HG02763 (cell line): ENCODE results near the gene FCER1G.

ENCODE experiments used
- ATAC-seq: cut with Tn5 transposase; IDR thresholded peaks from one replicate; pipeline ENCODE4 v1.9.1; 2021; ENCODE audit warnings: mild to moderate bottlenecking, moderate library complexity; ENCODE audit not compliant: unreplicated experiment

The FCER1G gene

DNA sequence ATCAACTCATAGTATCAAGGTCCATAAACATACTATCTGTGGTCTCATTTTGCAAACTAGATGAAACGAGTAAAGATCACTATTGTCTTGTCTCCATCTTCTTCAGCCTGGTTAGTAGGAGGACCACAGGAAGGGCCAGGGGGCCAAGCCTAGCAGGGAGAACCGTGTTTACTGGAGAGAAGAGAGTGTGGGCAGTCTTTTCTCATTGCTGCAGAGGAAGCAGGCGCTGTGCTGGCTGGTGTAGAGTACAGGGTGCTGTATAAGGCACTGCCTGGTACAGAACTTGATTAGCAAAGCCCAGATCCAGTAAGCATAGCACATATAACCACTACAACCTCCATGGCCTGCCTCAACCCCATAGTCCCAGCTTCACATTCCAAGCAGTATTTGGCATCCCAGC is 27.8 kb upstream of the FCER1G start:
- no peak for ATAC-seq

DNA sequence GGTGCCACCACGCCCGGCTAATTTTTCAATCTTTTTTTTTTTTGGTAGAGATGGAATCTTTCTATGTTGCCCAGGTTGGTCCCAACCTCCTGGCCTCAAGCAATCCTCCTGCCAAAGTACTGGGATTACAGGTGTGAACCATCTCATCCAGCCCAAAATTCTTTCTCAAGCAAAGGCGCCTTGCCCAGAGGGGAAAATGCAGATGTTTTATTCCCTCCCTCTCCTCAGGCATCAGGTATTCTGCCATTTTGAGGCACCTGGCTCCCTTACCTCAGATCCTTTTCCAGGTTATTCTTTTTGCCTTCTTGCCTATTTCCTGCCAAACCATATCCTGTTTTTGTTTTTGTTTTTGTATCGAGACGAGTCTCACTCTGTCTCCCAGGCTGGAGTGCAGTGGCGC is 26.7 kb upstream of the FCER1G start:
- no peak for ATAC-seq

DNA sequence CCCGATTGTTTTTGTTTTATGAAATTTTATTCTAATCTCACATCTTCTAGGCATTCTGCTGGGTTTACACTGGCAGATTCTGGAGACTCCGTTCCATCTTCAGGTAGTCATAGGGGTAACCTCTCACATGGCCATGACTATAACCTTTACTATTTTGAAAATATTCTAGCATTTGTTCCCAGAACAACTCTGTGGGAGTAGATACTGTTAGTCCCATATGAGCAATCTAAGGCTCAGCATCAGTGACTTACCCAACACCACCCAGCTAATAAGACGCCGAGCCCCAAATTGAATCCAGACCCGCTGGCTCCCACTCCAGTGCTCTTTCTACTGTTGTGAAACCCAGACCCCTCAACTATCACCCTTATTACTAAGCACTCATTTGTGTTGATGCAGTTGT is 26.1 kb upstream of the FCER1G start:
- ATAC-seq = no peak

DNA sequence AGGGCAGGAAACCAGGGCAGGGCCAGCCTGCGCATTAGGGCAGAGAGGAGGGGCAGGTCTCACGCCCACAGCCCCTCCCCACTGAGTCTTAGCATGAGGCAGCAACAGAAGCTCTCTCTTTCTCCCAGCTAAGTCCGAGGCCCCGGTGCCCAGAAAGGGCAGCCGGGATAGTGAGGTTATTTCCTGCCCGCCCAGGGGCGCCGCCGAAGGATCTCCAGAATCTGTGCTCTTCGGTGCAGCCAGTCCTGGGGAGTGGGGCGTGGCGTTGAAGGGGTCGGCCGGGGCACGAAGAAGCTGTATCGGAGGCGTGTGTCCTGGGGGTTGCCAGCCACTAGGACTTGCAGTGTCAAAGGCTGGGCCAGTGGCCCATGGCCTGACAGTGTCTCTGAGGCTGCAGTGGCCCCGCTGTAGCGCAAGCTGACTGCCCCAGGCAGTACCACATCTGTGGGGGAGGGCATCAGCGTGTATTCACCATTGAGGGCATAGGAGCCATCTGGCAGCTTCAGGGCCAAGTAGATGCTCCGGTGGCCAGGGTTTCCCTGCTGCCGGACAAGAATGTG is 24.1 kb upstream of the FCER1G start:
- ATAC-seq = no peak

DNA sequence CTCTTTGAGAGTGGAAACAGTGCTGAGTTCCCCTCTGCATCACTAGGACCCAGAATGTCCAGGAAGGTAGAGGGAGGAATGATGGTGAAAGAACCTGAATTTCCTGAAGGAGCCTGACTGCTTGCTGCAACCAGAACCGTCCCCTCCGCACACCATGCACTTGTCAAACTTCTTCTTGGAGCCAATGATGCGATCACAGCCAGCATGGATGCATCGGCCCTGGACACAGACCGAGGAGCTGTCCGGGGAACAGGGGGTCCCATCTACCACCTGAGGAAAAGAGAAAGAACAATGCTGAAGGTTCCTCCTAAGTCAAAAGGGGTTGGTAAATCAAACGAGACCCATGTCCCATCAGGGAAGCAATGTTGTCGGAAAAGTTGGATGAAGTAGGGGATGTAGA is 23.1 kb upstream of the FCER1G start:
- ATAC-seq = no peak

DNA sequence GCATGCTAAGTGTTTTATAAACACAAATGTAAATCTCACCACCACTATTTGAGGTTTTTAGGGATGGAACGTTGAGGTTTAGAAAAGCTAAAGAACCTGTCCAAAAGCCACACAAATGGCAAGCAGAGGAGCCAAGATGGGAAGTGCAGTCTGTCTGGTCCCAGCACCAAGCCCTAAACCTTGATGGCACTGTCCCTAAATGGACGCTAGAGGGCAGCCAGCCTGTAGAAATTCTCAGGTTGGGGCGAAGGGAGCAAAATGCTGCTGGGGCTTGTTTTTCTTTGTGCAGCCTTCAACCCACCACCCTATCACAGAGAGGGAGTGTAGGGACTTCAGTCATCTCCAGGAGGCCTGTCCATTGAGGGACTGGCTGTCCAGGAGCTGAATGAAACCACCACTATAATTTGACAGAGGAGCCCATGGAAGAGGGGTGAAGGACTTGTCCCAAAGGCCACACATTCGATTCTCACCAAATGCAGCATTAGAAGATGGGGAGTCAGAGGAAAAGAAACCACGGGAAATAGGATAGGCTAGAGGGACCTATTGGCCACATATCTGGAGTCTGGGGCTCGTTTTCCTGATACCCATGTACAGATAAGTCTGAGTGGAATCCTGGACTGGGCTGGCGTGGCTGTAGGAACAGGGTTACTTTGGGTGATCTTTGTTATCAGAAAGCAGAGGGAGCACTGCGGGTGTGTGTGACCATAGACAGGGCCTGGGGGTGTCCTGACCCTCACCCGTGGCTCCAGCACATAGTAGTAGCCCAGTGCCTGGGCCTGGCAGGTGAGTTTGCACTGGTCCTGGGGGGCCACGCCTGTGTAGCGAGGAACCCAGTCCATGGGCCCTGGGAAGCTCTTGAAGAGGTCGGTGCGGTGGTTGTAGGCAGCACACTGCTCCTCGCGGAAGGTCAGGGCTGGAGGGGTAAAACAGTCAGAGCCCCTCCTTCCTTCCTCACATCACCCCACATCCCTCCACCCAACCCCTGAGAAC is 22.3 kb upstream of the FCER1G start:
- ATAC-seq = no peak

DNA sequence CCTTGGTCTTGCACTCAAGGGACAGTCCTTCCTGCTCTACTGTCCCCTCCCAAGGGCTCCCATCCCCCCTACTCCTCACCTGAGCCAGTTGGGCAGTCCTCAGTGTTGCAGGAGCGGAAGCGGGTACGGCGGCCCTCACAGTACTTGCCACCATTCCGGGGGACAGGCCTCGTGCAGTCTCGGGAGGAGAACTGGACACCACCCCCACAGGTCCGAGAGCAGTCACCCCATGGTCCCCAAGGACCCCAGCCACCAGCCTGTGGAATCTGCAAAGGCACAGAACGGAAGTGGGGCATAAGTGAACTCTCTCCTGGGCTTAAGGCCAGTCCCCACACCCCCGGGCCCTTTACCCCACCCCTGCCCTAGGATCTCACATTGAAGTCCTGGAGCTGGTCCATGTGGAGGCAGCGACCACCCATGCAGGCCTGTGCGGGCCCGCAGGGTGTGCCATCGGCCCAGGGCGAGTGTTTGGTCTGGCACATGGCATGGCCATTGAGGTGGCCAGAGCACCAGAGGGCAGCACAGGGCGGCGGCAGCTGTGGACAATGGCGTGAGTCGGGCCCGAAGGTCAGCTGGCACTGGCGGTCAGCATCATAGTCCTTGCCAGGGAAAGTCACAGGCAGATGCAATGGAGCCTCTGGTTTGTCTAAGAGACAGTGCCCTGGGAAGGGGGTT is 21.4 kb upstream of the FCER1G start:
- no peak for ATAC-seq

DNA sequence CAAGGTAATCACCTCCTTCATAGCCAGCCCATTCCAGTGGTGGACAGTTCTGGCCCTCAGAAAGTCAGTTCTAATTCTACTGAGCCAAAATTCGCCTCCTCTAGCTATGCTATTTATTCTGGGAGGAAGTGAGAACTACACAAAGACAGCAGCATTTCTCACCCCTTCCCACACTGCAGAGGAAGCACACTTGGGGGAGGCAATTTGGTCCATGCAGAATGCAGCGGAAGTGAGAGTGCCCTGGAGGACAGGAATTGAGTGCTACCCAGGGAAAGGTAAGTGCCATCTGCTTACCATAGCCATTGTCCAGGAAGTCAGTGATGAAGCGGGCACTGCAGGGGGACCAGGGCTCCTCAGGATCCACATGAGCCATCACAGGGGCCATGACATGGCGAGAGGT is 19.9 kb upstream of the FCER1G start:
- ATAC-seq = no peak

DNA sequence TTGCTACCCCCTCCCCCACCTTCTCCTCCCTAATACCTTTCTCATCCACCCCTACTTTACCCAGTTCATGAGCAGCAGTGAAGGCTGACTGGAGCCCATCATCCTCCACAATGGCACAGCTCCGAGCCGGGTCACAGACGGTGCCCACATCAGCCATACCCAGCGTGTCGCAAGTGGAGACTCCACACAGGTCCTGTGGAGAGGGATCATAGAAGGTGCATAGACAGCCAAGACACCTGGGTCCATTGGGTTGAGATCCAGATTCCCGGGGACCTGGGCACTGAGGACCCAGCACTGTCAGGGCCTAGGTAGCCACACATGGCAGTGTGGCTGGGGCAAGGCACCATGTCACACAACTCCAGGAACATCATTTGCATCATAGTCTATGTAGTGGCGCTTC is 19.0 kb upstream of the FCER1G start:
- no peak for ATAC-seq

DNA sequence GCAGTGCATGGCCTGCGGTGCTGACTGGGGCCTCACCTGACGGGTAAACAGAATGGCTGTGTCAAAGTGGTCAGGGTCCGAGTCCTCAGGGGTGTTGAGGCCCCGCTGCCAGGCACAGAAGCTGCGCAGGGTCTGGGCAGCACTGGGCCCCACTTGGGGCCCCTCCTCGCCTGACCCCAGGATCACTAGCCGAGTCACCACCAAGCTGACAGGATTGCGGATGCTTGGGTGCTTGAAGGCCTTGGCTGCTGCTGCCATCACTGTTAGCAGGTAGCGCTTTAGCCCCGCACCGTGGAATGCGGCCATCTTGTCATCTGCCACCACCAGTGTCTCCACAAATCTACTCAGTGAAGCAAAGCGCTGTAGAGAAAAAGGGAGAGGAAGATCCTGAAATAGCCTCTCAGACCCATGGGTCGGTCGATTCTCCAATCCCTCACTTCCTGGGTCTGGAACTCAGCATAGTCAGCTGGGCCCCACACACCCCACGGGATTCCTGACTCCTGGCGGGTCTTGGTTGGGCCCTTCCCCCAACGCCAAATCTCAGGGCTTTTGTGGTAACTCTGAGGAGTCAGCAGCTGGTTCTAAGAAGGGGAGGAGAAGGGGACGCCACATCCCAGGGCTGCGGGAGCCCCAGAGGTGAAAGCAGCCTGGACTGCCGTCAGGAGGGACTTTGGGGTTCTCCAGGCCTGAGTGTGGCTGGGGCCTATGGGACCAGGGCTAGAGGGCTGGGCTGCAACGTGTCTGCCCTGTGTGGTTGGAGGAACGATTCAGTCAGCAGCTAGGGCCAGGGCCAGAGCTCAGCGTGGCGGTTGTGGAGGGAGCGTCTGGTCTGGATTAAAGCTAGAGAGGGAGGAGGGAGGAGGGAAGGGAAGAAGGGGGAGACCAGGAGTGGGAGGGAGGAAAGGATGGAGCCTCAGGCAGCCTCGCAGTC is 18.3 kb upstream of the FCER1G start:
- no peak for ATAC-seq

DNA sequence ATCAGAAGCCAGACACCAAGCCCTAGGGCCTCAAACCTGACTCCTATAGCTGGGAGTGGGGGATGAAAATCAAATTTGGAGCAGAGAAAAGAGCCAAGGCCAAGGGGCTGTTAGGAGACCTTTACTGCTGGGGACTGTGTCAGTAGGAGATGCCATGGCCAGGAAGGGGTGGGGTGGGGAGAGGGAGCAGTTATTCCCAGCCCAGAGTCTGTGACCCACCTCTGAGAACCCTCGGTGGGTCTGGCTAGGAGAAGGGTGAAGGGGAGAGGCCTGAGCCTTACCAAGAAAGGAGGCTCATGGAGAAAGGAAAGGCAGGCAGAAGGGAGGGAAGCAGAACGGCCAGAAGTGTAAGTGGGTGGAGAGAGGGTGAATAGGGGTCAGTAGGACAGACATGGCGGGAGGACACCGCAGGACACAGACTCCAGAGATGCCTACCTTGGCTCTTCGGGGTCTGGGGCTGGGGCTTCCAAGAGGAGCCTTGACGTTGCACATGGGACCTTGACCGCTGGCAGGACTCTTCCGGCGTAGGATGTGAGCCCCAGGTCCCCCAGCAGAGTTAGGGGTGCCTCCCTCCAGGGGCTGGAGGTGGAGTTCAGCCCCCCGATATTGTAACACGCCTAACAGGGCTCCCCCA is 17.4 kb upstream of the FCER1G start:
- no peak for ATAC-seq

DNA sequence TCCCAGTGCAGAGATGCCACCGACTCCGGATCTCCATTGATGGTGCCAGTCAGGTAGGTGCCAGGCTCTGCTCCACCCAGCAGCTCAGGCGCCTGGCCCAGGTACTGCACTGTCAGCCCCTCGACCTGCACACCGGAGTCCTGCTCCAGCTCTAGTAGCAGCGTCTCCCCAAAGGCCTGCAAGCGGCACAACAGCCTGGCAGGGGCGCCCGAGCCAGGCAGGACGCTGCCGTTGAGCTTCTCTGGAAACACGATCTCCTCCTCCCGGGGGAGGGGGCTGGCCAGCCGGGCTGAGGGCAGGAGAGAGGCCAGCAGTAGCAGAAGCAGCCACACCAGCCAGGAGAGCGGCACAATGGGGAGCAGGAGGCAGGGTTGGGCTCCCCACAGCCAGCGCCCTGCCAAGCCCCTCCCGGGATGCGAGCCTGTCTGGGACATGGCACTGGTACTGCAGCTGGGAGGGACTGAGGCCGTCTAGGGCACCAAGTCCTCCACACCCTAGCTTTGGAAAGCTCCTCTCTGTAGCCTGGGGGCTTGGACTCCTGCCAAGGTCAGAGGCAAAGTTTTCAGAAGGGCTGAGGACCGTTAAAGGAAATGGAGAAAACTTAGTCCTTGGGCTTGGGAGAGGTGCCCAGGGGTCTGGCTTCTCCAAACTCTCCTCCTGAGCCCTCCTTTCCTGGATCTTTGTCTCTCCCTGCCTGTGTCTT is 16.8 kb upstream of the FCER1G start:
- no peak for ATAC-seq

DNA sequence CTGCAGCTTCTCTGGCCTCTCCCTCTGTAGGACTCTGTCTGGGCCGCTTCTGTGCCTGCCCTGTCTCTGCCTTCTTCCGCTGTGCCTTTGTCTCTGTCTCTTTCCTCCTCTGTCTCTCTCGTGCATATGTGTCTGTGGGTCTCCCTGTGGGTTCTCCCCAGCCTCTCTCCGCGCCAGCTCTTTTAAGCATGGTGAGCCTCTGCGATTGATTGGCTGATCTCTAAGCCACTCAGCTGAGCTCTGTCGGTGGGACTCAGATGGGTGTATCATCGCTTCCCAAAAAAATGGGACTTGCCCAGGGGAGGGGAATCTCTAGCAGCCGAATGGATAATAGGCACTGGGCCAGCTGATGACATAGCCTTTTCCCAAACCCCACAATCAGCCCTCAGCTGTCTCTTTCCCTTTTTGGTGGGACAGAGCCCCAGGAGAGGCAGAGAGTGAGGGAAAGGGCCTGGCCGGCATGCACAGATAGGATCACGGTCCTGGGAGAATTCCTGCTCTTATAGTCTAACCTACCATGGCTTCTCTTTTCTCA is 16.1 kb upstream of the FCER1G start, which contains the start of gene ADAMTS4:
TSS of gene ADAMTS4 (minus strand) at position 158 of the 535 bp plus-strand sequence. CDS start 427 bp downstream, outside the sequence.
- ATAC-seq = no peak

DNA sequence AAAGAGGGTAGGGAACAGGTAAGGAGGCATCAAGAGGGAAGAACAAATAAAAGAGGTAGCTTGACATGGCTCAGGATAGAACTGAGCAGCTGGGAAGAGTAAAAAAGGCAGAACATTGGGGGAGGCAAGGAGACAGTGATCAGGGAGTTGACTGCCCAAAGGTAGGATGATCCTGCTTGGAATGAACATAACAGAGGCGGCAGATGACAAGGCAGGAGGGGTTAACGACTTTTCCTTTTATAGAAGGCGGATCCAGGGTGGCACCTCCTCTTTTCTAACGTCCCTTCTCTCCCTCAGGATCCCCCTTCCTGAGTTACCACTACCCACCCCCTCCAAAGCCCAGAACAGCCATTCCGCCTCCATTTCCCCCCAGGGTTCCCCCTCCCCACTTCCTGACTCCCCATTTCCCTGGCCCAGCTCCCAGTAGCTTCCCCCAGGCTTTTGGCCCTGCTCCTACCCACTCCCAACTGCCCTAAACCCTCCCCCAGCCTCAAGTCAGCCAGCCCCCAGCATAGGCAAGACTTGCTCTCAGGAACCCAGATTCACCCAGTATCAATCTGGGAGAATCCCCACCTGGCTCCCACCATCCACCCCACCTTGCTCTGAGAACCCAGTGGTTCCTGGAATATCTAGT is 15.5 kb upstream of the FCER1G start:
- no peak for ATAC-seq

DNA sequence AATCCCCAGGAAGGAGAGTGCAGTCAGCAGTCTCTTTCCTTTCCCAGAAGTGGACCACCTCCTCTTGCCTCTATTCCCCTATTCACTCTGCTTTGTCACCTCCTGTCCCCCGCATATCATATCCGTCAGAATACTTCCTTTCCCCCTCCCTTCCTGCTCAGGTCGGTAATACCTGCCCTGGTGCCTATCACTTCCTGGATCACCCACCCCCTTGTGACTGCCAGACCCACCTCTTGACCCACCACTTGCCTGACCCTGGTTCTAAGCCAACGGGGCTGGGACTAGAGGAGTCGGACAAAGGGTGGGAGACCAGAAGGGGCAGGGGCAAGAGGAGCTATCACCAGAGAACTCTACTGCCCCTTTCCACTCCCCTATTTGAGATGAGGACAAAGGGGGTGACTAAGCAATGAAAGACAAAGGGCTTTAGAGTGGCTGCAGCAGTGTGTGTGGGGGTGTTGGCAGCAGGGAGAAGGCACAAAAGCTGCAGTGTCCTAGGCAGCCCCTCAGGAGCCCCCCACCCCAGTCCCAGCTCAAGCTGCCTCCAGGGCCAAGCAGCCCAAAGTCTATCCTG is 14.6 kb upstream of the FCER1G start:
- ATAC-seq = no peak

DNA sequence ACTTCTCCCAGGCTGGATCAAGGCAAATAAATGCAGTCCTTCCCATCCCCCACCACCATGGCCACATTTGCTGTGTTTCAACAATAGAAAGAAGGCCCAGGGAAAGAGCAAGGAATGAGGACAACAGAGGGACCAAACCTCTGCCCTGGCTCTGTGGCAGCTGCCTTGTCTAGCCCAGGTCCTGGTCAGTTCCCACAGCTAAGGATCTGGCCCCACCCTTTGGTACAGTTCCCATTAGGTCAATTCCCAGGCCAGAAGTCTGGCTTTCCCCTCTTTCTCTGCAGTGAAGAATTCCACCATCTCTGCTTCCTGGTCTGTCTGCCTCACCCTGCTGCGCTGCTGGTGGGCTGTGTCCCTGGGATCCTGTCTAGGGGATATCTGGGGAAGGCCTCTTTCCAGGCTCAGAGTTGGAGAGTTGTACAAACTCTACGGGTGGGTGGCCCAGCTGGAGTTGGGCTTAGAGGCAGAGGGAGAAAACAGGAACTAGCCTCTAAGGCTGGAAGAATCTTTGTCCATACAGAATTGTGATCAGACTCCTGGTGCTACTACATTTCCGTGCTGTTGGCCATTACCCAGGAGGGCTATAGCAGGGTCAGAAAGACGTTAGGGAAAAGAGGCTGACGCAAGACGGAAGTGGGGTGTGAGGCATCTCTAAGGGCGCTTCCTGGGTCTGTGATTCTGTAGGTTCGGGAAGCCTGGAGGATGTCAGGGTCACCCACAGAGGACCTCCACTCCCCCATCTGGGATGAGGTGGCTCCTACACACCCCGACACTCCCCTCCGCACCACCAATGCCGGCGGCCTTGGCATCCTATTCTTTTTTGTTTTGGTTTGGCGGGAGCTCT is 13.9 kb upstream of the FCER1G start:
- no peak for ATAC-seq

DNA sequence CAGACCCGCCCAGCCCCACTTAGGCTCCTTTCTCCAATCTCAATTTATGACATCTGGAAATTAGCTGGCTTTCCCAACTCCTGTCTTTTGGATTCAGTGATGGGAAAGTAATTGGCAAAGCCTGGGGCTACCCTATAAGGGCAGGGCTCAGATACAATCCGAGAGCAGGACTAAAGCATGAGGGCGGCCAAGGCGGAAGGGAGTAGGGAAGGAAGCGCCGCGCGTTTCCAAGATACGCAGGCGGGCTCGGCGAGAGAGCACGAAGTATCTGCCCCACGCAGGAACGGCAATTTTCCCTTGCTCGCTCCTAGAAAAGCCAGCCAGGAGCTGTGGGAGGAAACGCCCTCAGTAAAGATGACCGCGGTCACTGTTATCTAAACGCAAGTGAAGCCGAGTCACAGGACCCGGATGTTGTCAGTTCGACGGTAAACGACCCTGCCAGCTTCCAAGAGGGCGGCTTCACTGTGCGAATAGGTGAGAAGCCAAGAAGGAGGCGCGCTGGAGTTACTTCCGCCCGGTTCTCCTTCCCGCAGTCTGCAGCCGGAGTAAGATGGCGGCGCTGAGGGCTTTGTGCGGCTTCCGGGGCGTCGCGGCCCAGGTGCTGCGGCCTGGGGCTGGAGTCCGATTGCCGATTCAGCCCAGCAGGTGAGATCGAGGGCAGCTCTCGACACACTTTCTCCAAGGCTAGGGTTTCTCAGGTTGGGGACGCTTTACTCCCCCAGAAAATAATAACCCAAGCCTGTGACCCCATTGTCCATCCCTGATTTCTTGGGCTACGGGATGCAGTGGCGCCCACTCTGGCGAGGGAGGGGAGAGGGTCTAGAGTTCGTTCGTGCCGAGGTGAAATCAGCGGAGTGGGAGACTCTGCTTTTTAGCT is 13.0 kb upstream of the FCER1G start, which contains the start of gene NDUFS2:
TSS of gene NDUFS2 (plus strand) at position 532 of the 877 bp plus-strand sequence. CDS start at position 551, 19 bp downstream.
- ATAC-seq = peak; percentile 95
